Suprapubic skin (tissue), 4 donors: ENCODE results near the gene SEMA3C.

Source experiments
- EP300 ChIP-seq: sonication (generic); formaldehyde crosslinking; IDR thresholded peaks from one replicate; pipeline ENCODE4 v1.6.1; 2017; ENCODE audit warnings: antibody characterized with exemption
- POLR2A ChIP-seq, 2 donors: fragments of 450-650 bp; IDR thresholded peaks; one replicate each; pipeline ENCODE4 v1.6.1; 2017; ENCODE audit warnings: antibody characterized with exemption in 2 of 2, mild to moderate bottlenecking in 2 of 2, moderate library complexity in 2 of 2
- POLR2AphosphoS5 ChIP-seq, 3 donors: sonication (generic); formaldehyde crosslinking; IDR thresholded peaks; one replicate each; pipeline ENCODE4 v1.6.1; 2017; ENCODE audit warnings: antibody characterized with exemption in 3 of 3
- TF ChIP-seq, protein P1 (sequence below), 2 donors: fragments of 200-600 bp in 1 of 2; fragments of 450-650 bp in 1 of 2; sonication (generic) in 1 of 2; IDR thresholded peaks; one replicate each; pipeline ENCODE4 v1.5.1; 2016 to 2019; ENCODE audit warnings: antibody characterized with exemption in 2 of 2, mild to moderate bottlenecking in 1 of 2, moderate library complexity in 1 of 2

DNA sequence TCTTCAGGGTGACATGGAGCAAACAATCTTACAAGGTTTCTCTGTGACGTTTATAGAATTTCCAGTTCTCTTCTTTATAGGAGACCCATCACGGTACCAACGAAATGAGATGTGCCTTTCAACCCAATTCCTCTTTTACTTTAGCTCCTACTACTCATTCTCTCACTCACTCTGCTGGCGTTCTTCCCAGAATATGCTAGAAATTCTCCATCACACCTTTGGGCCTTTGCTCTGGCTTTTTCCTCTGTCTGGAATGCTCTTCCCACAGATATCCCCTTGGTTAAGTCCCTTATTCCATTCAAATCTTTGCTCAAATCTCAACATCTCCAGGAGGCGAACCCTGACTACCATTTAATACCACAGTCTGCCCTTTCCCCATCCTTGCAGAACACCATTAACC, 39.0 kb downstream of the SEMA3C start:
- TF ChIP-seq, protein P1, sequence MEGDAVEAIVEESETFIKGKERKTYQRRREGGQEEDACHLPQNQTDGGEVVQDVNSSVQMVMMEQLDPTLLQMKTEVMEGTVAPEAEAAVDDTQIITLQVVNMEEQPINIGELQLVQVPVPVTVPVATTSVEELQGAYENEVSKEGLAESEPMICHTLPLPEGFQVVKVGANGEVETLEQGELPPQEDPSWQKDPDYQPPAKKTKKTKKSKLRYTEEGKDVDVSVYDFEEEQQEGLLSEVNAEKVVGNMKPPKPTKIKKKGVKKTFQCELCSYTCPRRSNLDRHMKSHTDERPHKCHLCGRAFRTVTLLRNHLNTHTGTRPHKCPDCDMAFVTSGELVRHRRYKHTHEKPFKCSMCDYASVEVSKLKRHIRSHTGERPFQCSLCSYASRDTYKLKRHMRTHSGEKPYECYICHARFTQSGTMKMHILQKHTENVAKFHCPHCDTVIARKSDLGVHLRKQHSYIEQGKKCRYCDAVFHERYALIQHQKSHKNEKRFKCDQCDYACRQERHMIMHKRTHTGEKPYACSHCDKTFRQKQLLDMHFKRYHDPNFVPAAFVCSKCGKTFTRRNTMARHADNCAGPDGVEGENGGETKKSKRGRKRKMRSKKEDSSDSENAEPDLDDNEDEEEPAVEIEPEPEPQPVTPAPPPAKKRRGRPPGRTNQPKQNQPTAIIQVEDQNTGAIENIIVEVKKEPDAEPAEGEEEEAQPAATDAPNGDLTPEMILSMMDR (IDR thresholded peaks at IDR 0.05): no peak
- no peak for TF ChIP-seq EP300
- no peak for TF ChIP-seq POLR2AphosphoS5 (IDR thresholded peaks at IDR 0.05)
- TF ChIP-seq POLR2A (IDR thresholded peaks at IDR 0.05): no peak
